Body of pancreas (tissue), 4 donors: ENCODE measurements around the gene COL13A1.

Experiments
- POLR2A ChIP-seq, 3 donors: fragments of 450-650 bp; IDR thresholded peaks; one replicate each; pipeline ENCODE4 v1.6.1; 2016; ENCODE audit warnings: antibody characterized with exemption in 3 of 3, mild to moderate bottlenecking in 2 of 3
- TF ChIP-seq, protein P1 (sequence below), 7 experiments: fragments of 450-650 bp in 4 of 7; fragments of 200-600 bp in 3 of 7; sonication (generic) in 3 of 7; IDR thresholded peaks; one replicate each; pipeline ENCODE4 v1.5.1; 2016 to 2019; ENCODE audit warnings: antibody characterized with exemption in 7 of 7

GRCh38 chr10:69868821-69869220, 67.1 kb downstream of the COL13A1 start:
- no peak for TF ChIP-seq POLR2A (IDR thresholded peaks at IDR 0.05)
- TF ChIP-seq, protein P1, sequence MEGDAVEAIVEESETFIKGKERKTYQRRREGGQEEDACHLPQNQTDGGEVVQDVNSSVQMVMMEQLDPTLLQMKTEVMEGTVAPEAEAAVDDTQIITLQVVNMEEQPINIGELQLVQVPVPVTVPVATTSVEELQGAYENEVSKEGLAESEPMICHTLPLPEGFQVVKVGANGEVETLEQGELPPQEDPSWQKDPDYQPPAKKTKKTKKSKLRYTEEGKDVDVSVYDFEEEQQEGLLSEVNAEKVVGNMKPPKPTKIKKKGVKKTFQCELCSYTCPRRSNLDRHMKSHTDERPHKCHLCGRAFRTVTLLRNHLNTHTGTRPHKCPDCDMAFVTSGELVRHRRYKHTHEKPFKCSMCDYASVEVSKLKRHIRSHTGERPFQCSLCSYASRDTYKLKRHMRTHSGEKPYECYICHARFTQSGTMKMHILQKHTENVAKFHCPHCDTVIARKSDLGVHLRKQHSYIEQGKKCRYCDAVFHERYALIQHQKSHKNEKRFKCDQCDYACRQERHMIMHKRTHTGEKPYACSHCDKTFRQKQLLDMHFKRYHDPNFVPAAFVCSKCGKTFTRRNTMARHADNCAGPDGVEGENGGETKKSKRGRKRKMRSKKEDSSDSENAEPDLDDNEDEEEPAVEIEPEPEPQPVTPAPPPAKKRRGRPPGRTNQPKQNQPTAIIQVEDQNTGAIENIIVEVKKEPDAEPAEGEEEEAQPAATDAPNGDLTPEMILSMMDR (IDR thresholded peaks at IDR 0.05) = no peak
